Endothelial cell of umbilical vein (primary cell): ENCODE data around the gene RALGPS1.

Experiments used
- EZH2 ChIP-seq: IDR thresholded peaks from 2 replicates; pipeline ENCODE4 v1.6.1; 2012; ENCODE audit warnings: borderline replicate concordance, low read depth, mild to moderate bottlenecking, moderate library complexity, low read length, inconsistent platforms; ENCODE audit not compliant: severe bottlenecking
- POLR2AphosphoS5 ChIP-seq: IDR thresholded peaks from 2 replicates; pipeline ENCODE4 v1.6.1; 2012; ENCODE audit warnings: low read depth, mild to moderate bottlenecking, control low read depth, low read length, moderate library complexity; ENCODE audit not compliant: insufficient read depth
- TF ChIP-seq, protein P1 (sequence below), 2 donors: IDR thresholded peaks; 1 replicate in 1 of 2; 2 replicates in 1 of 2; pipeline ENCODE4 v1.5.1; 2011; ENCODE audit warnings: low read length in 2 of 2, mild to moderate bottlenecking in 2 of 2, moderate library complexity in 2 of 2, control low read depth in 1 of 2, inconsistent platforms in 1 of 2, low read depth in 1 of 2; ENCODE audit not compliant: insufficient read depth in 1 of 2; ENCODE audit errors: extremely low read depth in 1 of 2

DNA sequence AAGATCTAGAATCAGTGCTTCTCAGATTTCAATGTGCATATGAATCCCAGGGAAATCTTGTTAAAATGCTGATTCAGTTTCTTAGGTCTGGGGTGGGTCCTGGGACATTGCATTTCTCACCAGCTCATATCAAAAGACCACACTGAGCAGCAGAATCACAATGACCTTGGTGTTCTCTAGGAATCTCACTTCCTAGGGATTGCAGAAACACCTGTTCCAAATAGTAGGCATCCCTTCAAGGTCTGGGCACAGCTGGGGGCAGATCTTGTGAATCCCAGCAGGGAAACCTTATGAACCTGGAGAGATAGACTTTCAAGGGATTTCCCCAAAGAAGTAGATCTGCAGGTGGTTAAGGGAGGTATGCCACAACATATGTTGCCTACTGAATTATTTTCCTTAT lies 341.1 kb downstream of the RALGPS1 start:
- TF ChIP-seq, protein P1, sequence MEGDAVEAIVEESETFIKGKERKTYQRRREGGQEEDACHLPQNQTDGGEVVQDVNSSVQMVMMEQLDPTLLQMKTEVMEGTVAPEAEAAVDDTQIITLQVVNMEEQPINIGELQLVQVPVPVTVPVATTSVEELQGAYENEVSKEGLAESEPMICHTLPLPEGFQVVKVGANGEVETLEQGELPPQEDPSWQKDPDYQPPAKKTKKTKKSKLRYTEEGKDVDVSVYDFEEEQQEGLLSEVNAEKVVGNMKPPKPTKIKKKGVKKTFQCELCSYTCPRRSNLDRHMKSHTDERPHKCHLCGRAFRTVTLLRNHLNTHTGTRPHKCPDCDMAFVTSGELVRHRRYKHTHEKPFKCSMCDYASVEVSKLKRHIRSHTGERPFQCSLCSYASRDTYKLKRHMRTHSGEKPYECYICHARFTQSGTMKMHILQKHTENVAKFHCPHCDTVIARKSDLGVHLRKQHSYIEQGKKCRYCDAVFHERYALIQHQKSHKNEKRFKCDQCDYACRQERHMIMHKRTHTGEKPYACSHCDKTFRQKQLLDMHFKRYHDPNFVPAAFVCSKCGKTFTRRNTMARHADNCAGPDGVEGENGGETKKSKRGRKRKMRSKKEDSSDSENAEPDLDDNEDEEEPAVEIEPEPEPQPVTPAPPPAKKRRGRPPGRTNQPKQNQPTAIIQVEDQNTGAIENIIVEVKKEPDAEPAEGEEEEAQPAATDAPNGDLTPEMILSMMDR (IDR thresholded peaks at IDR 0.05; ENCODE audit: extremely low read depth in 1 of 2, insufficient read depth in 1 of 2, low read depth in 1 of 2, low read length in 2 of 2): no peak
- TF ChIP-seq POLR2AphosphoS5 (no peak), EZH2 (no peak)
